Choroid plexus epithelial cell (primary cell): ENCODE results near the gene TSPO.

Experiments used
- DNase-seq: peaks from one replicate; pipeline ENCODE4 v3.0.0-alpha.2; 2010; ENCODE audit warnings: low read depth
- H3K4me3 ChIP-seq: 2 replicates; pipeline ENCODE4 v1.5.1; 2011; ENCODE audit warnings: low read depth, mild to moderate bottlenecking, control low read depth, low read length, moderate library complexity
- TF ChIP-seq, protein P1 (sequence below): conservative IDR thresholded peaks from 2 replicates; pipeline ENCODE4 v1.5.1; 2011; ENCODE audit warnings: low read depth, mild to moderate bottlenecking, control low read depth, inconsistent platforms, low read length, moderate library complexity

Gene TSPO

DNA sequence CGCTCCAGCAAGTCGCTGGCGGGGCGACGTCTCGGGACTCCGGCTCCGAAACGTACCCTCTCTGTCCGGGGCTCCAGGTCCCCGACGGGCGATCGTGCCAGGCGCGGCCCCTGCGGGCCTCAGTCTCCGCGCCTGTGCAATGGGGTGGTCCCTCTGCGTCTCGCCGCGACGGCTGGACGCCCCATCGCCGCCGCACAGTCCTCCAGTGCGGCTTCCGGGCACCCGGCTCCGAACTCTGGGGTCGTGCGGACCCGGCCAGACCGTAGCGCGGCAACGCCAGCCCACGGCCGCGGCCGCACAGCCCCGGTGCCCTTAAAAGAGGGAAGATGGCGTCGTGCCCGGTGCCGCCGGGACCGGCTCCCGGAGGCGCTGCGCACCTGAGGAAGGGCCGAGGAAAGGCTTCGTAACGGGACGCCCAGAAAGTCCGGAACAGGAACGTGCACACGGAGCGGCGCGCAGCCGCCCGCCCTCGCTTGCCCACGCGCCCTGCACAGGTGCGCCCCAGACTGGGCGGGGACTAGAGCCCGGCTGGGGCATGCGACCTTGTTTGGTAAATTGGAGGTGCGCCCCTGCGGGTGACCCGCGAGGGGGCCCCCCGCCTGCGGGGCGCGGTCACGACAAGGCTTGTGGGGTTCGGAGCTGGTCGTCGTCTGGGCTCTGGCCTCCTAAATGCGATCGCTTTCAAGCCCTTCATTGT, 40.3 kb upstream of the TSPO start:
- TF ChIP-seq, protein P1, sequence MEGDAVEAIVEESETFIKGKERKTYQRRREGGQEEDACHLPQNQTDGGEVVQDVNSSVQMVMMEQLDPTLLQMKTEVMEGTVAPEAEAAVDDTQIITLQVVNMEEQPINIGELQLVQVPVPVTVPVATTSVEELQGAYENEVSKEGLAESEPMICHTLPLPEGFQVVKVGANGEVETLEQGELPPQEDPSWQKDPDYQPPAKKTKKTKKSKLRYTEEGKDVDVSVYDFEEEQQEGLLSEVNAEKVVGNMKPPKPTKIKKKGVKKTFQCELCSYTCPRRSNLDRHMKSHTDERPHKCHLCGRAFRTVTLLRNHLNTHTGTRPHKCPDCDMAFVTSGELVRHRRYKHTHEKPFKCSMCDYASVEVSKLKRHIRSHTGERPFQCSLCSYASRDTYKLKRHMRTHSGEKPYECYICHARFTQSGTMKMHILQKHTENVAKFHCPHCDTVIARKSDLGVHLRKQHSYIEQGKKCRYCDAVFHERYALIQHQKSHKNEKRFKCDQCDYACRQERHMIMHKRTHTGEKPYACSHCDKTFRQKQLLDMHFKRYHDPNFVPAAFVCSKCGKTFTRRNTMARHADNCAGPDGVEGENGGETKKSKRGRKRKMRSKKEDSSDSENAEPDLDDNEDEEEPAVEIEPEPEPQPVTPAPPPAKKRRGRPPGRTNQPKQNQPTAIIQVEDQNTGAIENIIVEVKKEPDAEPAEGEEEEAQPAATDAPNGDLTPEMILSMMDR = no peak
- DNase-seq = no peak
- H3K4me3 ChIP-seq = peak overlapping the region; percentile 42

DNA sequence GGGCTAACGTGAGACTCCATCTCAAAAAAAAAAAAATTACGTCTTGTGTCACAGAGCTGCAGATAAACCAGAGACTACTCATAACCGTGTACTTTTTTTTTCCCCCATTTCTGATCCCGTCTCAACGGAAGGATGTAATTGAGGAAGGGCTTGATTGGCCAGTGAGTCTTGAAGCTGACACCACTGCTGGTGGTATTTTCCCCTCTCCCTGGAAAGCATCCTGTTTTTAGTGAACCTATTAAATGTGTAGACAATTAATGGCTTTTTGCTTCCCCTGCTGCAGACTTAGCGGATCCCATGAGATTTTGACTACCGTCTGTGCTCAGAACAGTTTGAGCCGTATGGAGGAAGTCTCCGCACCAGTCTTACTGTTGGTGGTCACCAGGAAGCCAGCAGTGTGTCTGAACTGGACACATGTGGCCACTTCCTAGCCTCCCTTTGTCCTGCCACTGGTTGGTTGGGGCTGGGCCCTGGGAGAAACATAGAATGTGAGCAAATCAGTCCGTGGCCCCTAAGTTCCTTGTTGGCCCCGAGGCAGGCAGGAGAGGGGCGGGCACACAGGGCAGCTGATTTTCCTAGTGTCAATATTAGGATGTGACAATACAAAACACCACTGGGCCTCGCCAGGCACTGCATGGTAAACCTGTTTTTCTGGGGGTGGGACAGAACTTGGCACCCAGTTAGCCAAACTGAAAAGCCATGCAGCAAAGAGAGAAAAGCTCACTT, 37.7 kb upstream of the TSPO start:
- no peak for DNase-seq
- TF ChIP-seq, protein P1 = no peak

DNA sequence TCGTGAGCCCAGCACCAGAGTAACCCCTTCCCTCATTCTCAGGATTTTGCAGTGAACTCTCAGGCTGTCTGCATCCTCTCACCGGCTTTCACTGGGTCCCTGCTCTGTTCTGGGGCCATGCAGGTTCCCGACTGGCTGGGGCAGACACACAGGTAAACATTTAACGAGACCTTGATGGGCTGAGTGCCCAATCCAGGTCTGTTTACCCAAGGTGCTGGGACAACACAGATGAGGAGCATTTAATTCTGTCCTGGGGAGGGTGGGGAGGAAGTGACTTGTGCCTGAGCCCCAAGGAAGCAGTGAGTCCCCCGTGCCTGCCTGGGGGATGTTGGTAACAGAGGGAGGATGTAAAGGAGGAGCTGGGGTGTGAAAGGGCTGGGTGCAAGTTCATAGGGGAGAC, 36.4 kb upstream of the TSPO start:
- H3K4me3 ChIP-seq = no peak overlapping the region
- TF ChIP-seq, protein P1 = no peak
- DNase-seq = no peak

More for the DNA sequence above, 37.7 kb upstream of the TSPO start:
- H3K4me3 ChIP-seq = no peak overlapping the region

DNA sequence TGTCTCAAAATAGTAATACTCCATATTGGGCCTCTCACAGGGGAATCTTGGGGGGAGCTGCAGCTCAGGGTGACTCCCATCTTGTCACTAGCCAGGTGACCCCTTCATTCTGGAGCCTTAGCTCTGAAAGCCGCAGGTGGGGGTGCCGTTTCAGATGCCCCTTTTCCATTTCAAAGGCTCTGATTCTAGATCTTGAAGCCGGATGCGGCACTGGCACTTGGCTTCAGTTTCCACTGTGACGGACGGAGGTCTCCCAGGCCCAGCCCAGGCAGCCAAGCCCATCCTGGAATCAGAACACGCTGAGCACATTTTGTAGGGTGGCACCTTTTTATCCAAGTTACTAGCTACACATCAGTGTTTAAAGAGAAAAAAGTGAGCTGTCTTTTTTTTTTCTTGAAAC, 34.4 kb upstream of the TSPO start:
- TF ChIP-seq, protein P1 = no peak
- DNase-seq = no peak
- no peak overlapping the region for H3K4me3 ChIP-seq

DNA sequence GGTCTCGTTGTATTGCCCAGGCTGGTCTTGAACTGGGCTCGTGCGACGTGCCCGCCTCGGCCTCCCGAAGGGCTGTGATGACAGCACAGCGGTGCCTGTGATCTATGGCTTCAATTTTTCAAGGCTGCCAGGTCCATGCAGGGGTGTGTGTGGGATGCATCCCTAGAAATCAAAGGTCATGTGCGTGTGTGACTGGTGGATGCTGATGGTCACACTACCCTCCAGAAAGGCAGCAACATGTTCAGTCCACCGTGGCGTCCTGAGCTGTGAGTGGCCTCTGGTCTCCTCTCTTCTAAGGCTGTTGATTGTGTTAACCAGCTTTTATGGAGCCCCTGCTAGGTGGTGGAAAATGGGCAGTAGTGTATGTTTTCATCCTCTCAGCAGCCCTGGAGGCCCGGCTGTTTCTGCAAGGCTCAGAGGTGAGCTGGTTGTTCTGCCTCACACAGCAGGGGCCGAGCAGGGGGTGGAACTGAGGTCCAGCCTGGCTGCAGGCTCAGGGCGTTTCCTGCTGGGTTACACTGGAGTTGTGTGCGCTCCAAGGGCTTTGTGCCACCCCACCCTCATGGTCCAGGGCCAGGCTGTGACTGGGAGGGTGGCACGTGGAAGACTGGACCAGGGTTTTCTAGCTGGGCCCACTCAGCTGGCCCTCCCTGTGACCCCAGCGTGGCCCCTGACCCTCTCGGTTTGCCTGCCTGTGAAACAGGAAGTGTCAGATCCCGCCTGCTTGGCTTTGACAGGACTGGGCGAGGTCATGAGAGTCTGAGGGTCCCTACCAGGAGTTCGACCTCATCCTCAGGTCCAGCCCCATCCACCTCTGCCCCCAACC, 33.1 kb upstream of the TSPO start:
- no peak overlapping the region for H3K4me3 ChIP-seq
- TF ChIP-seq, protein P1 = no peak
- peak; percentile 50 for DNase-seq

DNA sequence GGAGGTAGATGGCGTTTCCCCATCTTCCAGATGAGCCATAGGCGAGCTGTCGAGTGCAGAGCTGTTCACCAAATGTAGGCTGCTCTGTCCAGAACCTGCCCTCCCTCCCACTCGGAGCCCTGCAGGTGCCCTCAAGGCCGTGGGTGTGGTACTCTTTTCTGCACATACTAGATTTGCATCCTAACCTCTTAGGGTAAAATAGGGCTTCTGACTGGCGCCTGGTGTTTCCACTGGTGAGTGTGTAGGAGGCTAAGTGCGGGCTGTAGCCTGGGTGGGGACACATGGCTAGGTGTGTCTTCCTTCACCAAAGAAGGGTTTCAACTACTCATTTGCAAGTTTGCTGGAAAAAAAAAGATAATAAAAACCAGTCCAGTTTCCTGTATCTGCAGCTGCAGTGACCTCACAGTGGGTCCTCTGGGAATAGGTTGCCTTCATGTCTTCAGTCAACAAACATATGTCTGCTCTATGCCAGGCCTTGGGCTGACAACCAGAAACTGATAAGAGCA, 32.4 kb upstream of the TSPO start:
- TF ChIP-seq, protein P1 = no peak
- no peak overlapping the region for H3K4me3 ChIP-seq
- no peak for DNase-seq
